GM12865 (cell line): ENCODE measurements around the gene SLC16A2.
"Not testable (repeated sequence)": the region's sequence is repeated elsewhere in the genome, so short reads cannot be mapped to it uniquely, and the experiment has no call there.

Experiments used
- DNase-seq: peaks from one replicate; pipeline ENCODE4 v3.0.0; 2010; ENCODE audit warnings: low read depth
- H3K4me3 ChIP-seq: 2 replicates; pipeline ENCODE4 v1.5.1; 2011; ENCODE audit warnings: mild to moderate bottlenecking, low read depth, low read length, control low read depth
- TF ChIP-seq, protein P1 (sequence below): IDR thresholded peaks from 2 replicates; pipeline ENCODE4 v1.5.1; 2011; ENCODE audit warnings: low read length, control low read depth, low read depth, inconsistent platforms; ENCODE audit not compliant: insufficient read depth; ENCODE audit errors: missing control alignments

Gene SLC16A2

DNA sequence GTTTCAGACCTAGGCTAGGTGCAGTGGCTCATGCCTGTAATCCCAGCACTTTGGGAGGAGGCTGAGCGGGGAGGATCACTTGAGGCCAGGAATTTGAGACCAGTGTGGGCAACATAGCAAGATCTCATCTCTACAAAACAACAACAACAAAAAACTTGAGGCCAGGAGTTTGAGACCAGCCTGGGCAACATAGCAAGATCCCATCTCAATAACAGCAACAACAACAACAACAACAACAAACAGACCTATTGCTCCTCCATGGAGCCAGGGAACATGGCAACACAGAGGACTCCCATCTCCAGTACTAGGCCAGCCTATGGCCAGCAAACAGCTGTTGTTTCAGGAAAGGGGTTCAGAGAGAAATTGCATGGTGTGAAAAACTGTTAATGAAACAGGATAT is 43.4 kb downstream of the SLC16A2 start:
- no peak overlapping the region for H3K4me3 ChIP-seq
- no peak for DNase-seq
- TF ChIP-seq, protein P1, sequence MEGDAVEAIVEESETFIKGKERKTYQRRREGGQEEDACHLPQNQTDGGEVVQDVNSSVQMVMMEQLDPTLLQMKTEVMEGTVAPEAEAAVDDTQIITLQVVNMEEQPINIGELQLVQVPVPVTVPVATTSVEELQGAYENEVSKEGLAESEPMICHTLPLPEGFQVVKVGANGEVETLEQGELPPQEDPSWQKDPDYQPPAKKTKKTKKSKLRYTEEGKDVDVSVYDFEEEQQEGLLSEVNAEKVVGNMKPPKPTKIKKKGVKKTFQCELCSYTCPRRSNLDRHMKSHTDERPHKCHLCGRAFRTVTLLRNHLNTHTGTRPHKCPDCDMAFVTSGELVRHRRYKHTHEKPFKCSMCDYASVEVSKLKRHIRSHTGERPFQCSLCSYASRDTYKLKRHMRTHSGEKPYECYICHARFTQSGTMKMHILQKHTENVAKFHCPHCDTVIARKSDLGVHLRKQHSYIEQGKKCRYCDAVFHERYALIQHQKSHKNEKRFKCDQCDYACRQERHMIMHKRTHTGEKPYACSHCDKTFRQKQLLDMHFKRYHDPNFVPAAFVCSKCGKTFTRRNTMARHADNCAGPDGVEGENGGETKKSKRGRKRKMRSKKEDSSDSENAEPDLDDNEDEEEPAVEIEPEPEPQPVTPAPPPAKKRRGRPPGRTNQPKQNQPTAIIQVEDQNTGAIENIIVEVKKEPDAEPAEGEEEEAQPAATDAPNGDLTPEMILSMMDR, result no peak

DNA sequence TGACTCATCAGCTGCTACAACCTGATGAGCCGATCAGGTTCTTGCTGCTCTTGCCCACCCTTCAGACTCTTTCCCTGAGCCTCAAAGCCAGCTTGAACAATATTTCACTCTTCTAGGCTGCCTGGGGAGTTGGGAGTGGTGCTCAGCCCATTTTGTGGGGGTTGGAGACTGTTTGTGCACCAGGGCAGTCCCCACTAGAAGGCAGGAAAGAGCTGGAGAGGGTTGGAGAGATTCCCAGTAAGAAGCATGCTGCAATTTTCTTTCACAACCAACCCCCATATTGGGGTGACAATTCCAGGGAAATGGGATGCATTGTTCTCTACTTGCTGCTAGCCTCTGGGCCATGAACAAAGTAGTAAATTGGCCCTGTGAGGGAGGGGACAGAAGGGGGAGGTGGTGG is 44.1 kb downstream of the SLC16A2 start:
- H3K4me3 ChIP-seq, result no peak overlapping the region
- DNase-seq, result no peak
- TF ChIP-seq, protein P1, result no peak

DNA sequence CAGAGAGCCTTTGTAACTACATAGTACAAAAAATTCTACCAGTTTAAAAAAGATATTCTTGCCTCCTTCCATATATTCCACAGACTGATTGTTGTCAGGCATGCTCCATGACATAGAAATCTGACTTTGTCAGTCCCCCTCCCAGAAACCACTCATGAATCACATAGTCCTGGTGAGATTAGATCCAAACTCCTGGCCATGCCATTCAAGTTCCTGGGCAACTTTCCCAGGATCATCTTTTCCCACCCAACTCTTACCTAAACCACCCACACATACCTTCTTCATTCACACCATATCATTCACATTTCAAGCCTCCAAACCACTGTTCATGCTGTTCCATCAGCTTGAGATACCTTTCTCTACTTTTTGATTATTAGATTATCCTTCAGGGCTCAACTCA is 46.4 kb downstream of the SLC16A2 start:
- no peak overlapping the region for H3K4me3 ChIP-seq
- DNase-seq, result no peak
- TF ChIP-seq, protein P1, result no peak

DNA sequence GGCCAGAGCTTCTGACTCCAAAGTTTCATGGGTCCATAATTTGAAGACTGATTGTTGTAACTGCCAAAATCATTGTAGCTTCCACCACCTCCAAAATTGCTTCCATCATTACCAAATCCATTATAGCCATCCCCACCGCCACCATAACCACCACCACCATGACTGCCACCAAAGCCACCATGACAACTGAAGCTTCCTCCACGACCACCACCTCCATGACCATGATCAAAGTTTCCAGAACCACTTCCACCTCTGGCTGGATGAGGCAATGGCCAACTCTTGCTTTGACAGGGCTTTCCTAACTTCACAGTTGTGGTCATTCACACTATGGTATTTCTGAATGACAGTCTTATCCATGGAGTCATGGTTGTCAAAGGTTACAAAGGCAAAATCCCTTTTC is 51.8 kb downstream of the SLC16A2 start:
- not testable (repeated sequence) for H3K4me3 ChIP-seq, DNase-seq

DNA sequence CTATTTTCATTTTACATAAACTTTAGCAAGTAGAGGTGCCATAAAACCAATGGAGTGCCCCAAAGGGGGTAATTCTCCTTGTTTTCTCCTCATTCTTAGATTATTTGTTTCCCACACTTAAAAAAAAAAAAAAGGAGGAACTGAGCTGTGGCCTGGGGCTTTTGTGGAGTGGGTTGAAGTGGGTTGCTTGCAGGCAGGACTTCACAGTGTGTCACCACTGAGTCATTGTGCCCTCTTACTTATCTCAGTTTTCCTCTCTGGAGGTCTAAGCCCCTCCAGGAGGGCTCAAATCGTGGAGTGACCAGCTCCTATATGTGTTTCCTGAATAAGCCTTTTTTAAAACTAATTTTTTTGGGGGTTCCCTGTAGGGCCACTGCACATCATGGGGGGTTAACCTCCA is 69.0 kb downstream of the SLC16A2 start:
- no peak for DNase-seq
- TF ChIP-seq, protein P1, result no peak
- no peak overlapping the region for H3K4me3 ChIP-seq

DNA sequence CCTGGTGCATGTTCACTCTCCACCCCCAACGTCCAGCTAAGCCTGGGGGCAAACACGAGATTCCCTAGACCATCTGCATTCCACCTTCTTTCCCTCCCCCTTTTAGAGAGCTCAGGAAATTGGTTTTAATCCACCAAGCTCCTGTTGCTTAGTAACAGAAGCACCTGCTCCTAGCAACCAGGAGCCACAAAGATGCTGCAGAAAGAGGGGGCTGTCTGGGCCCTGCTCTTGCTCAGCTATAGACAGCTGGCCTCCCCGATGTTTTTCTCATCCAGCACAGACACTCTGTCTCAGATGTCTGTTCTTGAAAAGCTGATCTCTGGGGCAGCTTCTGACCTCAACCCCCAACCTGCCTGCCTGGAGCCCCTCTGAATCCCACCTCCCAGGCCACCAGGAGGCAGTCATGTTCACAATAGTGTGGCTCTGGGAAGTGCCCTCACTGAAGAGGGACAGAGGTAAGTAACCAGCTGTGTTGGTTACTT is 71.5 kb downstream of the SLC16A2 start:
- TF ChIP-seq, protein P1, result peak; percentile 25
- peak; percentile 32 for DNase-seq
- no peak overlapping the region for H3K4me3 ChIP-seq

DNA sequence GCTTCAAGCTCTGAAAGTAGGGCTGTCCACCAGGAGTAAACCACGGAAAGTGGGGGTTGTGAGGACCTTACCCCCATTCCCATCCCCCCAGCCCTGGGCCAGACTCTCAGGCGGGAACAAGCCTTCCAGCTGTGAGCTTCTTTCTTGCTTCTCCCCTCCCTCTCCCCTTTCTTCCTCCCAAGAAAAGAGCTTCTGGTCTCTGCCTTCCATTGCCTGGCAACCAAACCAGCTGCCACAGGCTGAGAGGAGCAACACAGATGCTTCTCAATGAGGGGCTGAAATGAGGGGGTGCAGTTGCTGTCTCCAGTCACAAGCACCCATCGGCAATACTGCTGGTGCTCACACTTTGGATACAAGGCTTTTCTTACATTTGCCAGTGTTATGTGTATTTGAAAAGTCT is 72.5 kb downstream of the SLC16A2 start:
- TF ChIP-seq, protein P1, result no peak
- no peak overlapping the region for H3K4me3 ChIP-seq
- no peak for DNase-seq
